ENCODE results near the gene DAPK1. TPM values are rescaled to one million over a fixed set of nuclear protein-coding genes. Genes with fewer than 3 reads are reported as not detected.

Gene DAPK1
- total RNA-seq, 1 donor from 2014 or later: 24.6 TPM

DNA sequence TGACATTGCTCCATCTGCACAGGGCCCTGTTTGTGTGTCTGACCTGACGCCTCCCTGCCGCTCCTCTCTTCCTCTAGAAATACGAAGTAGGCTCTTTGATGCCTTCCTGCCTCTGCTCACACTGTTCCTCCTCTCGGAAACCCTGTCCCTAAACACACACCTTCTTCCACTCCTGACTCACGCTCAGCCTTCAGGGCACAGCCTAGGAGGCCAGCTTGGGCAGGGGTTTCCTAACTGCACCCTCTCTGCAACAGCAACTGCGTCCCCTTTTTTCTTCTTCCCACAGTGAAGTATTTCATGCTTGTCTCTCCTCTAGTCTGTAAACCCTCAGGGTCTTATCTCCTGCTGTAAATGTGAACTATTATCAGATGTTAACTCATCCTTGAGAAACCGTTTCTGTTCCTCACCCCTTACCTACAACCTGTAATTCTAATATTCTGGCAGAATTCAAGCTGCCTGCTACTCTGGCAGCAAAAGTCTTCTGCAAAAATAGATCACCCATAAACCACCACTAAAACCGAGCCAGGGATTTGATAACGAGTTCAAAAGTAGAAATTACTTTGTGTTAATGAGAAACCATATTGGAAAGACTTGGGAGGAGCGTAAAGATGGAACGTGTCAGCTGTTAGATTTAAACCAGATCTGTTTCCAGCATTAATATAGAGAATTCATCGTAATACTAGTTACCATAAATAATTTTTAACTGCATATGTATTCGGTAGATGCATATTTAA is 100.2 kb downstream of the DAPK1 start:
- no peak for DNase-seq (ENCODE audit: extremely low spot score in 2 of 2)

DNA sequence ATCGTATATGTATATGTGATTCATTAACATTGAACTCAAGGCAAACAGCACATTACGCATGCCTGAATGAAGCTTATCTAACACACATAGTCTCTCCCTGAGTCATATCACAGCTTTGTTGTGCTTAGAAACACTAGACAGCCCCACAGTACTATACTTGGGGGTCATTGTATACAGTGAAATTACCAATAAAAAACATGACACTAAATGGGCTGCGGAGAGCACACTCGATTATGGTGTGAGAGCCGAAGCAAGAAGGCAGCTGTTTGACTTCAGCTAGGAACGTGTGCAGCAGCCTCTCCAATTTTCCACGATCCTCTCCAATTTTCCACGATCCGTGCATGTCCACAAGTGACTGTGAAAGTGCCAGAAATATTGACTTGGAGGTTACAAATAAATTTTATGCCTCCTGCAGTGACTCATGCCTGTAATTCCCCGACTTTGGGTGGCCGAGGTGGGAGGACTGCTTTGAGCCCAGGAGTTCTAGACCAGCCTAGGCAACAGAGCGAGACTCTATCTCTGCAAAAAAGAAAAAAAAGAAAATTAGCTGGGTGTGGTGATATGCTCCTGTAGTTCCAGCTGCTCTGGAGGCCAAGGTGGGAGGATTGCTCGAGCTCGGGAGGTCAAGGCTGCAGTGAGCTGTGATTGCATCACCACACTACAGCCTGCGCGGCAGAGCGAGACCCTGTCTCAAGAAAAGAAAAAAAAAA is 102.4 kb downstream of the DAPK1 start:
- Histone ChIP-seq H3K4me3 (no peak overlapping the region), H3K36me3 (no peaks in the 10 kb centered on the region), H3K4me1 (peaks cover 11% of the 10 kb centered on the region), H3K27me3 (no peaks in the 10 kb centered on the region), H3K9me3 (no peaks in the 10 kb centered on the region), H3K27ac (no peak overlapping the region)
- intact Hi-C loops (cut with DNase I): no loop called here
- TF ChIP-seq POLR2AphosphoS5 (IDR thresholded peaks at IDR 0.05; ENCODE audit: insufficient read depth in 1 of 2, low read depth in 1 of 2) (no peak), POLR2A (IDR thresholded peaks at IDR 0.05) (no peak)
- TF ChIP-seq, protein P1, sequence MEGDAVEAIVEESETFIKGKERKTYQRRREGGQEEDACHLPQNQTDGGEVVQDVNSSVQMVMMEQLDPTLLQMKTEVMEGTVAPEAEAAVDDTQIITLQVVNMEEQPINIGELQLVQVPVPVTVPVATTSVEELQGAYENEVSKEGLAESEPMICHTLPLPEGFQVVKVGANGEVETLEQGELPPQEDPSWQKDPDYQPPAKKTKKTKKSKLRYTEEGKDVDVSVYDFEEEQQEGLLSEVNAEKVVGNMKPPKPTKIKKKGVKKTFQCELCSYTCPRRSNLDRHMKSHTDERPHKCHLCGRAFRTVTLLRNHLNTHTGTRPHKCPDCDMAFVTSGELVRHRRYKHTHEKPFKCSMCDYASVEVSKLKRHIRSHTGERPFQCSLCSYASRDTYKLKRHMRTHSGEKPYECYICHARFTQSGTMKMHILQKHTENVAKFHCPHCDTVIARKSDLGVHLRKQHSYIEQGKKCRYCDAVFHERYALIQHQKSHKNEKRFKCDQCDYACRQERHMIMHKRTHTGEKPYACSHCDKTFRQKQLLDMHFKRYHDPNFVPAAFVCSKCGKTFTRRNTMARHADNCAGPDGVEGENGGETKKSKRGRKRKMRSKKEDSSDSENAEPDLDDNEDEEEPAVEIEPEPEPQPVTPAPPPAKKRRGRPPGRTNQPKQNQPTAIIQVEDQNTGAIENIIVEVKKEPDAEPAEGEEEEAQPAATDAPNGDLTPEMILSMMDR (IDR thresholded peaks at IDR 0.05): no peak
- no peak for DNase-seq (ENCODE audit: extremely low spot score in 2 of 2)

More for the DNA sequence above, 100.2 kb downstream of the DAPK1 start:
- Histone ChIP-seq H3K36me3 (no peaks in the 10 kb centered on the region), H3K27ac (no peak overlapping the region), H3K27me3 (no peaks in the 10 kb centered on the region), H3K9me3 (no peaks in the 10 kb centered on the region), H3K4me1 (peaks cover 13% of the 10 kb centered on the region), H3K4me3 (no peak overlapping the region)
- TF ChIP-seq POLR2AphosphoS5 (IDR thresholded peaks at IDR 0.05; ENCODE audit: insufficient read depth in 1 of 2, low read depth in 1 of 2) (no peak), POLR2A (IDR thresholded peaks at IDR 0.05) (no peak)
- TF ChIP-seq, protein P1 (IDR thresholded peaks at IDR 0.05): no peak
- intact Hi-C loops (cut with DNase I): no loop called here

DNA sequence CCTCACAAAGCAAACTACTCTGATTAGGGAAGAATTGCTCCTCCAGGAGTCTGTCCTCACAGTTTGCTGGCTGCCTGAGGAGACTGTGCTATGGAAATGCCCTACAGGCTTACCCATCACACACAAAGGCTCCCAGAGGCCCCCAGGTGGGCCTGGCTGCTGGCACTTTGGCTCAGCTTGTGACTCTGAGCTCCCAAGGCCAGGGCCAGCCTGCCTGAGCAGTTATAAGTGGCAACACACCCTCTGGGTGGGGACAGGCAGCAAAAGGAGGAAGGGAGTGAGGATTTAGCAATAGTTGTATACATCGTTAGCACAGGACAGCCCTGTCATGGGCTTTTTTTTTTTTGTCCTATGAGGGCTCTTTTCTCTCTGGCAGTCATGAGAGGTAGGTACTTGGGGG is 103.5 kb downstream of the DAPK1 start:
- no peak for TF ChIP-seq POLR2A (IDR thresholded peaks at IDR 0.05)
- TF ChIP-seq, protein P1 (IDR thresholded peaks at IDR 0.05): no peak
- TF ChIP-seq POLR2AphosphoS5 (IDR thresholded peaks at IDR 0.05; ENCODE audit: insufficient read depth in 1 of 2, low read depth in 1 of 2): peak in 1 of 2 donors; percentile 16
- DNase-seq (ENCODE audit: extremely low spot score in 2 of 2): no peak
- Histone ChIP-seq H3K4me1 (peaks cover 11% of the 10 kb centered on the region), H3K27me3 (no peaks in the 10 kb centered on the region), H3K36me3 (no peaks in the 10 kb centered on the region), H3K4me3 (no peak overlapping the region), H3K9me3 (no peaks in the 10 kb centered on the region), H3K27ac (no peak overlapping the region)
- intact Hi-C loops (cut with DNase I): no loop called here

DNA sequence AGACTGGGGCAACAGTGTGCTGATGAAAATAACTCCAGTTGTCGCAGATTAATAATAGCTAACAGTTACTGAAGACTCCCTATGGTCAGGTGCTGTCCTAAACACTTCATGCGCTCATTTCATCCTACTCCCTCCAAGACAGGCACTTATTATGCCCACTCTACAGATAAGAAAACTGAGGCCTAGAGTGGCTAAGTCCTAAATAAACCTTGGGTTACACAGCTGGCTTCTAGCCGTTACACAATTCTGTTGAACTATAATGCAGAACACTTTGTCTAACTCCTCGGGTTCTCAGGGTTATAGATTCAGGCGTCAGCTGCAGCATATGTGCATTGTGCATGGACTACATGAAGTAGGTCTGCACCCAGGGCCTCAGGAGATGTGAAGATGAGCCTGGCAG is 103.9 kb downstream of the DAPK1 start:
- no peaks in the 10 kb centered on the region for H3K9me3 ChIP-seq
- H3K27me3 ChIP-seq: no peaks in the 10 kb centered on the region
- H3K4me1 ChIP-seq: peaks cover 11% of the 10 kb centered on the region
- no peak overlapping the region for H3K27ac ChIP-seq
- H3K36me3 ChIP-seq: no peaks in the 10 kb centered on the region
- no peak overlapping the region for H3K4me3 ChIP-seq
- intact Hi-C loops (cut with DNase I): no loop called here
- no peak for TF ChIP-seq POLR2A (IDR thresholded peaks at IDR 0.05)
- TF ChIP-seq, protein P1 (IDR thresholded peaks at IDR 0.05): no peak
- TF ChIP-seq POLR2AphosphoS5 (IDR thresholded peaks at IDR 0.05; ENCODE audit: insufficient read depth in 1 of 2, low read depth in 1 of 2): no peak
- DNase-seq (ENCODE audit: extremely low spot score in 2 of 2): no peak

Data from vagina (tissue), 2 donors.